PC-9 (cell line): ENCODE results near the gene MYL12A. TPM values are rescaled to one million over a fixed set of nuclear protein-coding genes. Genes with fewer than 3 reads are reported as not detected.
"Not testable (repeated sequence)": the region's sequence is repeated elsewhere in the genome, so short reads cannot be mapped to it uniquely, and the experiment has no call there.

Source experiments
- Bru-seq: library from RNA; stranded (reverse); fragments of 400-500 nt; gene quantifications from one replicate; lab custom pipeline; 2021; lab: Mats Ljungman, UMichigan
- BruChase-seq, 2 experiments: library from RNA; stranded (reverse); fragments of 400-500 nt; gene quantifications; one replicate each; lab custom pipeline; 2021; lab: Mats Ljungman, UMichigan
- BruUV-seq: library from RNA; stranded (reverse); fragments of 400-500 nt; replicated peaks from 2 replicates; lab custom pipeline; 2021; lab: Mats Ljungman, UMichigan
- CTCF ChIA-PET: fragments of 300-600 bp; sonication (Branson Sonifier 250); formaldehyde crosslinking; loops from one replicate; lab custom pipeline; 2022; ENCODE audit warnings: antibody characterized with exemption; lab: Charles Lee
- POLR2A ChIA-PET: fragments of 300-600 bp; sonication (Branson Sonifier 250); formaldehyde crosslinking; loops from one replicate; lab custom pipeline; 2022; ENCODE audit warnings: antibody characterized with exemption; ENCODE audit not compliant: unreplicated experiment; lab: Charles Lee
- DNase-seq, 2 experiments: peaks; one replicate each; pipeline versions ENCODE4 v3.0.0 to v3.0.0-alpha.2; 2015 to 2022; ENCODE audit warnings: mixed read lengths in 1 of 2
- H2AFZ ChIP-seq: fragments of 200-600 bp; sonication (generic); 2 replicates; pipeline ENCODE4 v1.8.1; 2017; ENCODE audit warnings: antibody characterized with exemption
- H3F3A ChIP-seq: fragments of 200-600 bp; sonication (generic); 2 replicates; pipeline ENCODE4 v1.8.1; 2017; ENCODE audit warnings: antibody characterized with exemption, mild to moderate bottlenecking, low read depth; ENCODE audit not compliant: insufficient read depth
- H3K27ac ChIP-seq: fragments of 200-600 bp; sonication (generic); 2 replicates; pipeline ENCODE4 v1.6.1; 2016; ENCODE audit warnings: mixed run types
- H3K27me3 ChIP-seq: fragments of 200-600 bp; sonication (generic); 2 replicates; pipeline ENCODE4 v1.6.1; 2016; ENCODE audit warnings: low read depth, mixed run types; ENCODE audit not compliant: insufficient read depth
- H3K36me3 ChIP-seq: fragments of 200-600 bp; sonication (generic); 2 replicates; pipeline ENCODE4 v1.6.1; 2016; ENCODE audit warnings: low read depth, mixed run types
- H3K4me1 ChIP-seq: fragments of 200-600 bp; sonication (generic); replicated peaks from 2 replicates; pipeline ENCODE4 v1.6.1; 2016; ENCODE audit warnings: mixed run types; ENCODE audit not compliant: insufficient read depth
- H3K4me2 ChIP-seq: fragments of 200-600 bp; sonication (generic); 2 replicates; pipeline ENCODE4 v1.6.1; 2017; ENCODE audit warnings: mixed run types
- H3K4me3 ChIP-seq: fragments of 200-600 bp; sonication (generic); 2 replicates; pipeline ENCODE4 v1.6.1; 2016; ENCODE audit warnings: mixed run types
- H3K79me2 ChIP-seq: fragments of 200-600 bp; sonication (generic); 2 replicates; pipeline ENCODE4 v1.6.1; 2017; ENCODE audit warnings: low read depth, mixed run types
- H3K9me2 ChIP-seq: fragments of 200-600 bp; sonication (generic); 2 replicates; pipeline ENCODE4 v1.8.1; 2017; ENCODE audit warnings: mild to moderate bottlenecking; ENCODE audit not compliant: insufficient read depth
- H3K9me3 ChIP-seq: fragments of 200-600 bp; sonication (generic); 2 replicates; pipeline ENCODE4 v1.8.1; 2016; ENCODE audit warnings: low read depth; ENCODE audit not compliant: insufficient read depth
- H4K20me1 ChIP-seq: fragments of 200-600 bp; sonication (generic); 2 replicates; pipeline ENCODE4 v1.8.1; 2017; ENCODE audit not compliant: insufficient read depth
- CTCF ChIP-seq: fragments of 200-600 bp; sonication (generic); conservative IDR thresholded peaks from 2 replicates; pipeline ENCODE4 v1.6.1; 2017; ENCODE audit warnings: mixed run types, antibody characterized with exemption, mild to moderate bottlenecking, moderate library complexity
- EZH2 ChIP-seq: fragments of 200-600 bp; sonication (generic); IDR thresholded peaks from 2 replicates; pipeline ENCODE4 v1.8.0; 2017; ENCODE audit warnings: antibody characterized with exemption, low read depth
- intact Hi-C: fragments of 100-400 bp; cut with micrococcal nuclease; formaldehyde crosslinking; loops from one replicate; pipeline ENCODE4 v1.10.0; 2022; ENCODE audit not compliant: unreplicated experiment
- long read RNA-seq: library from polyadenylated mRNA; stranded (forward); transcript quantifications from one replicate; pipeline ENCODE4 v2.0.0, GENCODE V29; 2022
- total RNA-seq: library from RNA; stranded (reverse); gene quantifications from 2 replicates; pipeline ENCODE4 v1.2.3, GENCODE V29; 2021

Gene MYL12A
- total RNA-seq = 469 and 532 TPM in 2 replicates
- Bru-seq, nascent RNA = percentile 99 among the genes with signal in this experiment
- percentile 99 among the genes with signal in this experiment for BruChase-seq, experiment 1, labeled RNA remaining after a 2-hour chase
- BruChase-seq, experiment 2, labeled RNA remaining after a 6-hour chase = percentile 99 among the genes with signal in this experiment
- long read RNA-seq, transcript MYL12A-201 (4 exons, 1,229 nt) = major isoform, 1,335 of 1,442 reads
- long read RNA-seq, transcript MYL12A-206 (5 exons, 1,004 nt) = minor isoform, 6 of 1,442 reads
- long read RNA-seq, transcript MYL12A-212 (1 exons, 738 nt) = minor isoform, 8 of 1,442 reads
- long read RNA-seq, transcript MYL12A-207 (4 exons, 947 nt) = minor isoform, 17 of 1,442 reads
- long read RNA-seq, partial matches to known transcripts = 68 of 1,442 reads
- long read RNA-seq, other reads (novel, unspliced or antisense) = 7 of 1,442 reads

GRCh38 chr18:3247240-3248061, at the start of gene MYL12A:
MYL12A (plus strand) TSS chr18:3247801; CDS start chr18:3253248, 5,447 bp downstream.
- intact Hi-C loops = loop anchor here (1.0 to 5.0 kb wide), 4 partner anchors 14 to 675 kb away; partner anchors contain the start of genes METTL4 and NDC80
- Histone ChIP-seq H3K4me1 (peaks cover 36% of the 10 kb centered on the region), H2AFZ (peak within 1 kb of the TSS; percentile 85), H4K20me1 (0 out of 2 replicates have a peak, but pooled peaks cover 6% of the 10 kb centered on the region), H3K36me3 (peaks cover 17% of the 10 kb centered on the region), H3K4me3 (peak within 1 kb of the TSS; percentile 86), H3K27ac (peak within 1 kb of the TSS; percentile 87), H3F3A (peaks cover 24% of the 10 kb centered on the region), H3K4me2 (peak within 1 kb of the TSS; percentile 85), H3K9me3 (no peaks in the 10 kb centered on the region), H3K79me2 (peaks cover 58% of the 10 kb centered on the region), H3K27me3 (no peaks in the 10 kb centered on the region), H3K9me2 (no peaks in the 10 kb centered on the region)
- POLR2A ChIA-PET = interaction anchor here (0.5 to 2.4 kb wide), 16 partner anchors 10 to 419 kb away, joined by 3 to 22 read pairs (median 6); partner anchors contain the start of gene MYL12B
- CTCF ChIA-PET = interaction anchor here (0.6 to 1.6 kb wide), 3 partner anchors 232 to 418 kb away, joined by 3 to 5 read pairs (median 4); no protein-coding TSS in a partner anchor
- TF ChIP-seq EZH2 = no peak
- no peak for TF ChIP-seq CTCF
- BruUV-seq = no TSS peak
- peak; percentile 92 to 99 for DNase-seq

- H3K4me3 ChIP-seq, H3K4me1 ChIP-seq, H3K27me3 ChIP-seq, POLR2A ChIA-PET, H3K9me2 ChIP-seq, DNase-seq, H2AFZ ChIP-seq, H3K27ac ChIP-seq, H3K4me2 ChIP-seq, CTCF ChIA-PET, H4K20me1 ChIP-seq, H3K36me3 ChIP-seq, BruUV-seq, H3K9me3 ChIP-seq, intact Hi-C loops, H3F3A ChIP-seq, H3K79me2 ChIP-seq: not testable (repeated sequence)
These were observed 49.2 kb upstream of the MYL12A start for GRCh38 chr18:3198260-3198860.

- no peaks in the 10 kb centered on the region for H3K27me3 ChIP-seq
- CTCF ChIA-PET = no interaction called here
- H2AFZ ChIP-seq = no peak overlapping the region
- POLR2A ChIA-PET = no interaction called here
- BruUV-seq = no TSS peak
- H4K20me1 ChIP-seq = no peaks in the 10 kb centered on the region
- H3K4me2 ChIP-seq = no peak overlapping the region
- H3K79me2 ChIP-seq = no peaks in the 10 kb centered on the region
- H3K27ac ChIP-seq = no peak overlapping the region
- H3K36me3 ChIP-seq = no peaks in the 10 kb centered on the region
- TF ChIP-seq CTCF (no peak), EZH2 (no peak)
- H3F3A ChIP-seq = no peaks in the 10 kb centered on the region
- intact Hi-C loops = no loop called here
- no peaks in the 10 kb centered on the region for H3K4me1 ChIP-seq
- no peak overlapping the region for H3K4me3 ChIP-seq
- DNase-seq = no peak
- no peaks in the 10 kb centered on the region for H3K9me2 ChIP-seq
- H3K9me3 ChIP-seq = peaks cover under 1% of the 10 kb centered on the region; the same call in 1 of the 2 replicates
These were observed 47.5 kb upstream of the MYL12A start for GRCh38 chr18:3199942-3200645.
